K562 (cell line): ENCODE results near the gene CEACAM20.

Experiments used
- CTCF ChIP-seq, 3 experiments: IDR thresholded peaks in 2 of 3; conservative IDR thresholded peaks in 1 of 3; 2 replicates each; pipeline ENCODE4 v1.5.1; 2011 to 2012; ENCODE audit warnings: low read length in 3 of 3, mild to moderate bottlenecking in 3 of 3, control low read depth in 2 of 3, improper control_type of control experiment in 1 of 3, inconsistent platforms in 1 of 3, low read depth in 1 of 3, mixed read lengths in 1 of 3, moderate library complexity in 1 of 3; ENCODE audit not compliant: insufficient read depth in 2 of 3
- HCFC1 ChIP-seq: IDR thresholded peaks from 2 replicates; pipeline ENCODE4 v1.6.1; 2012; ENCODE audit warnings: low read depth, low read length, improper control_type of control experiment
- MLLT1 ChIP-seq, 2 experiments: fragments of 450-650 bp; IDR thresholded peaks; 2 replicates each; pipeline ENCODE4 v1.6.1; 2016
- RUNX1 ChIP-seq: sonication (generic); IDR thresholded peaks from 2 replicates; pipeline ENCODE4 v1.6.1; 2016; ENCODE audit warnings: antibody characterized with exemption, low read depth
- SREBF2 ChIP-seq: sonication (generic); formaldehyde crosslinking; IDR thresholded peaks from 2 replicates; pipeline ENCODE4 v1.4.0; 2020; ENCODE audit warnings: mild to moderate bottlenecking, missing genetic modification reagents
- TEAD4 ChIP-seq, 2 experiments: sonication (generic) in 1 of 2; formaldehyde crosslinking in 1 of 2; IDR thresholded peaks; 2 replicates each; pipeline versions ENCODE4 v1.6.1 to v1.8.0; 2012 to 2022; ENCODE audit warnings: borderline replicate concordance in 1 of 2, inconsistent platforms in 1 of 2, low read length in 1 of 2, mild to moderate bottlenecking in 1 of 2, missing genetic modification reagents in 1 of 2

- TF ChIP-seq HCFC1 (no peak), TEAD4 (IDR thresholded peaks at IDR 0.05; ENCODE audit: low read length) (no peak), TEAD4 (CRISPR knock-in tag; IDR thresholded peaks at IDR 0.05; ENCODE audit: borderline replicate concordance) (no peak), SREBF2 (CRISPR knock-in tag) (no peak), RUNX1 (no peak), MLLT1 (IDR thresholded peaks at IDR 0.05) (no peak), CTCF (IDR thresholded peaks at IDR 0.05 in 2 of 3, conservative IDR thresholded peaks at IDR 0.05 in 1 of 3; ENCODE audit: insufficient read depth in 2 of 3, low read depth in 1 of 3, low read length in 3 of 3) (no peak)
These were observed 3.3 kb upstream of the CEACAM20 start for GRCh38 chr19:44532819-44533218.
